IPS-20b (cell line): ENCODE data around the gene KPNA6.
A peak's percentile ranks its signal among the peaks of the same experiment; 100 is the strongest.
"Not testable (repeated sequence)": the region's sequence is repeated elsewhere in the genome, so short reads cannot be mapped to it uniquely, and the experiment has no call there.

Experiments used
- H3K27ac ChIP-seq: one replicate; pipeline ENCODE4 v1.5.1; 2013; ENCODE audit warnings: low read length
- H3K27me3 ChIP-seq: 2 replicates; pipeline ENCODE4 v1.6.1; 2013; ENCODE audit warnings: mild to moderate bottlenecking, low read length, inconsistent platforms; ENCODE audit not compliant: insufficient read depth
- H3K36me3 ChIP-seq: 2 replicates; pipeline ENCODE4 v1.6.1; 2013; ENCODE audit warnings: low read depth, mild to moderate bottlenecking, inconsistent platforms, low read length, moderate library complexity; ENCODE audit not compliant: insufficient read depth
- H3K4me1 ChIP-seq: 2 replicates; pipeline ENCODE4 v1.6.1; 2013; ENCODE audit warnings: mild to moderate bottlenecking, control low read depth, inconsistent platforms, low read length, moderate library complexity; ENCODE audit not compliant: insufficient read depth
- H3K4me3 ChIP-seq: 2 replicates; pipeline ENCODE4 v1.5.1; 2013; ENCODE audit warnings: mild to moderate bottlenecking, low read length, inconsistent platforms
- H3K9ac ChIP-seq: 2 replicates; pipeline ENCODE4 v1.6.1; 2013; ENCODE audit warnings: low read depth, mild to moderate bottlenecking, inconsistent platforms, low read length, moderate library complexity
- H3K9me3 ChIP-seq: 2 replicates; pipeline ENCODE4 v1.6.1; 2013; ENCODE audit warnings: mild to moderate bottlenecking, low read depth, low read length, inconsistent platforms; ENCODE audit not compliant: insufficient read depth

Gene KPNA6

DNA sequence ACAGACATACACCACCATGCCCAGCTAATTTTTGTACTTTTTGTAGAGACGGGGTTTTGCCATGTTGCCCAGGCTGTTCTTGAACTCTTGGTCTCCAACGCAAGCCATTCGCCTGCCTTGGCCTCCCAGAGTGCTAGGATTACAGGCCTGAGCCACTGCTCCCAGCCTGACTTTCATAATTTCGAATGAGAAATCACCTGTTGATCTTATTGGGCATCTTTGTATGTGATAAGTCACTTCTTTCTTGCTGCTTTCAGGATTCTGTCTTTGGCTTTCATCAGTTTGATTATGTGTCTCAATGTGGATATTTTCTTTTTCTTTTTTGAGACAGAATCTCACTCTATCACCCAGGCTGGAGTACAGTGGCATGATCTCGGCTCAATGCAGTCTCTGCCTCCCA is 39.9 kb downstream of the KPNA6 start:
- not testable (repeated sequence) for H3K27ac ChIP-seq, H3K4me3 ChIP-seq, H3K4me1 ChIP-seq, H3K9ac ChIP-seq, H3K27me3 ChIP-seq, H3K36me3 ChIP-seq, H3K9me3 ChIP-seq

GRCh38 chr1:32150847-32151246 is 43.0 kb downstream of the KPNA6 start:
- Histone ChIP-seq H3K9me3 (no peaks in the 10 kb centered on the region), H3K4me1 (no peaks in the 10 kb centered on the region; the same call in 1 of the 2 replicates), H3K4me3 (no peak overlapping the region), H3K36me3 (0 out of 2 replicates have a peak, but pooled peaks cover 11% of the 10 kb centered on the region), H3K27ac (no peak overlapping the region), H3K9ac (no peak overlapping the region), H3K27me3 (no peaks in the 10 kb centered on the region)

DNA sequence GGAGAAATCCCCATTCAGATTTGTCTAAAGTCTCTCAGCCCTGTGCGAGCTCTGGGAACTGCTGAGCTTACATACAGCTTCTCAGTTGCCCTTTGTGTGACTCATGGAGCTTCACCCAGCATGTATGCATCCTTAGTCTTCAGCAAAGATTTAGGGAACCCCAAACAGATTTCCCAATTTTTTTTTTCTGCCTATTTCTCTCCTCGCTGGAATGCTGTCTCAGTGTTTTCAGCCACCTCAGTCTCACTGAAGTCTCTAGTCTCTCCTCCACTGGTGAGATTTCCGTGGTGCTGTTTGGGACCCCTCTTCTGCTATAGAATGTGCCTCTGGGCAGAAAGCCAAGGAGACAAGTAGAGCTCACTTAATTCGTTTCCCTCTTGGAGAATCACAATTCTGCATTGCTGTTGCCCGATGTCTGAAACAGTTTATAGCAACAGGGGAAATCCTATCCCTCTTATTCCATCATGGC is 43.5 kb downstream of the KPNA6 start:
- Histone ChIP-seq H3K4me1 (no peaks in the 10 kb centered on the region; the same call in 1 of the 2 replicates), H3K36me3 (peaks cover 16% of the 10 kb centered on the region), H3K9me3 (no peaks in the 10 kb centered on the region), H3K4me3 (no peak overlapping the region), H3K9ac (no peak overlapping the region), H3K27me3 (no peaks in the 10 kb centered on the region), H3K27ac (no peak overlapping the region)

- no peaks in the 10 kb centered on the region for H3K9me3 ChIP-seq
- no peaks in the 10 kb centered on the region for H3K27me3 ChIP-seq
- H3K4me3 ChIP-seq: no peak overlapping the region
- H3K9ac ChIP-seq: no peak overlapping the region
- H3K4me1 ChIP-seq: no peaks in the 10 kb centered on the region; the same call in 1 of the 2 replicates
- H3K36me3 ChIP-seq: peaks cover 90% of the 10 kb centered on the region
- H3K27ac ChIP-seq: no peak overlapping the region
These were observed 51.3 kb downstream of the KPNA6 start for GRCh38 chr1:32159189-32159588.

- Histone ChIP-seq H3K4me3 (no peak overlapping the region), H3K4me1 (no peaks in the 10 kb centered on the region), H3K9me3 (no peaks in the 10 kb centered on the region), H3K27me3 (no peaks in the 10 kb centered on the region), H3K9ac (no peak overlapping the region), H3K27ac (no peak overlapping the region), H3K36me3 (peaks cover 80% of the 10 kb centered on the region)
These were observed 55.5 kb downstream of the KPNA6 start for GRCh38 chr1:32163405-32163804.

- H3K27ac ChIP-seq, H3K9ac ChIP-seq, H3K4me3 ChIP-seq, H3K9me3 ChIP-seq, H3K27me3 ChIP-seq, H3K4me1 ChIP-seq: not testable (repeated sequence)
- peaks cover 75% of the 10 kb centered on the region for H3K36me3 ChIP-seq
These were observed 57.8 kb downstream of the KPNA6 start for GRCh38 chr1:32165633-32166032.

- H3K4me3 ChIP-seq: no peak overlapping the region
- H3K36me3 ChIP-seq: peaks cover 77% of the 10 kb centered on the region
- H3K27ac ChIP-seq: no peak overlapping the region
- H3K9me3 ChIP-seq: no peaks in the 10 kb centered on the region
- no peak overlapping the region for H3K9ac ChIP-seq
- no peaks in the 10 kb centered on the region for H3K27me3 ChIP-seq
- H3K4me1 ChIP-seq: no peaks in the 10 kb centered on the region
These were observed 63.1 kb downstream of the KPNA6 start for GRCh38 chr1:32170991-32171390.

DNA sequence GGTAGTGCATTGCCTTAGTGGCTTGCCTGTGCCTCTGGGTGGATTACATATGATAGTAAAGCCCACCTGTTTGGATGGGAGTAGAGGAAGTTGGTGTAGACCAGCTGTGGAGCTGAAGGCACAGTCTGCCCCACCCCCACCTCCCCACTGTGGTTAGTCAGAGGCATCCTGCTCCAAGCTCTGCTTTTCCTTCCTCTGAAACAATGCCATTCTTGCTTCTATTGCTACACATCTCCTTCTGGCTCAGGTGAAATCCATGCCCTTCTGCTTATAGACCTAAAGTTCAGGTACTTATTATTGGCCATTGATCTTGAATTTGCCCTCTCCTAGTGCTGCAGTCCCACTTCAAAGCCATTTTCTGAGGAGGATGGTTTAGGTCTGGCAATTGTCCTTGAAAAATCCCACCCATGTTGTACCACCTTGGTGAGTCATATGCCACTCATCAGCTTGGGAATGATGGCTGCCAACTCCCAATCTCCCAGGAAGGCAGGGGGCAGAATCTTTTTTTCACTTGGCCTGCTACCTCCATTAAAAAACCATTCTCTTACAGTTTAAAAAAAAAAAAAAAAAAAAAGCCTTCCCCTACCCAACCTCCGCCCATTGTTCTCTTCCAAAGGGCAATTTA is 64.9 kb downstream of the KPNA6 start:
- no peaks in the 10 kb centered on the region for H3K27me3 ChIP-seq
- no peak overlapping the region for H3K4me3 ChIP-seq
- no peaks in the 10 kb centered on the region for H3K9me3 ChIP-seq
- H3K27ac ChIP-seq: no peak overlapping the region
- H3K9ac ChIP-seq: no peak overlapping the region
- H3K36me3 ChIP-seq: peaks cover 64% of the 10 kb centered on the region
- 0 out of 2 replicates have a peak, but pooled peaks cover 1% of the 10 kb centered on the region for H3K4me1 ChIP-seq

GRCh38 chr1:32178380-32179192 is 70.7 kb downstream of the KPNA6 start:
- Histone ChIP-seq H3K4me1 (peaks cover 17% of the 10 kb centered on the region), H3K9me3 (no peaks in the 10 kb centered on the region), H3K4me3 (peak overlapping the region; percentile 92), H3K27ac (peak overlapping the region; percentile 50), H3K27me3 (no peaks in the 10 kb centered on the region), H3K9ac (peak overlapping the region; percentile 94; the same call in 1 of the 2 replicates), H3K36me3 (peaks cover 37% of the 10 kb centered on the region)

DNA sequence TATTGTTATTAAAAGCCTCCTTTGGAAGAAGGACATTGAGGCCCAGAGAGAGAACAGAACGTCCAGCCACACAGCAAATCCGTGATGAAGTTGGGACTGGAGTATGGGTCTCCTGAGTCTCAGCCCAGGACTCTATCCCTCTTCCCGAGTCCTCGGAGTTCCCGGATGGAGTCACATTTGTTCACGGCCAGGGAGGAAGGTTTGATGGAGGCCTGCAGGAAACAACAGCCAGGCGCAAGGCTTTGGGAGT is 71.3 kb downstream of the KPNA6 start:
- peak overlapping the region; percentile 94; the same call in 1 of the 2 replicates for H3K9ac ChIP-seq

DNA sequence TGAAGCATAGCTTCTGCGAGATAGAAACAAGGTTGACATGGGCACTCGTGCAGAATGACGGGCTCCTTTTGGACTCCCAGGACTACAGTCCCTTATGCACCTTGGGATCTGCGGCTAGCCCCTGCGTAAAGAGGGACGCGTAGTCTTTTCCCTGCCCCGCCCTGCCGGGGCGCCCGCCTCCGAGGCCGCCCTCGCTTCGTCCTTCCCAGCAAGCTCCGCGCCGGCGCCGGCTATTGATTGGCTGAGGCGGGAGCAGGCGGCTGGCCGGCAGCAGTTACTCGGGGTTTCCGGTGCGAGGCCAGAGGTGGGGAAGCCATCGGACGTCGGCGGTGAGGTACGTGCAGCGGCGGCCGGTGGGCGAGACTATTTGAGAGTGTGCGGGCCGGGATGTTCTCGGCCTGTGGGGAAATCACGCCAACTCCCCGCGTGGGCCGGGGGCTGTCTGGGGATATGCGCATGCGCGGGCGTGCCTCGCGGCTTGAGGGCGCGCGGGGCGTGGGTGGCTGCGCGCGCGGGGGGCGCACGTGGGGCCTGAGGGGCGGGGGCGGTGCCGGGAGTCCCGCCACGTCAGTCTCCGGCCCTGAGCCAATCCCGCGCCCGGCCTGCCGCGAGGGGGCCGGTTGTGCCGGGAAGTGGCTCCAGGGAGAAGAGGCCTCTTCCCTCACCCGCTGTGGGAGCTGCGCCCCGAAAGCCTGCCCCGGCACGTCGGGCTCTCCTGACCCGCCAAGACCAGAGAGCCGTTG is 71.8 kb downstream of the KPNA6 start, which contains the start of gene TXLNA:
Gene TXLNA (plus strand): TSS at position 233 of the 743 bp plus-strand sequence. CDS start 671 bp downstream, outside the sequence.
- Histone ChIP-seq H3K9ac (peak within 1 kb of the TSS; percentile 94), H3K4me3 (peak within 1 kb of the TSS; percentile 92), H3K27ac (peak within 1 kb of the TSS; percentile 82), H3K9me3 (no peaks in the 10 kb centered on the region), H3K4me1 (peaks cover 17% of the 10 kb centered on the region), H3K36me3 (peaks cover 38% of the 10 kb centered on the region), H3K27me3 (no peaks in the 10 kb centered on the region)

More for the DNA sequence above, 71.3 kb downstream of the KPNA6 start:
- Histone ChIP-seq H3K27ac (peak overlapping the region; percentile 50), H3K4me1 (peaks cover 17% of the 10 kb centered on the region), H3K36me3 (peaks cover 38% of the 10 kb centered on the region), H3K9me3 (no peaks in the 10 kb centered on the region), H3K4me3 (peak overlapping the region; percentile 92), H3K27me3 (no peaks in the 10 kb centered on the region)
